Activated effector memory CD4-positive, alpha-beta T cell treated with anti-CD3 and anti-CD28 coated beads, Interleukin-2, amount 50 U/mL, for 16 hours (primary cell): ENCODE data around the gene PALLD.

ENCODE experiments used
- DNase-seq: peaks from one replicate; pipeline ENCODE4 v3.0.0-alpha.2; 2020

Gene PALLD

GRCh38 chr4:168528131-168528949 is 31.5 kb downstream of the PALLD start:
- DNase-seq, result no peak

GRCh38 chr4:168529257-168529656 is 32.4 kb downstream of the PALLD start:
- no peak for DNase-seq

GRCh38 chr4:168531305-168531704 is 34.5 kb downstream of the PALLD start:
- no peak for DNase-seq

GRCh38 chr4:168534535-168534934 is 37.7 kb downstream of the PALLD start:
- DNase-seq, result no peak

- DNase-seq, result no peak
Observed at GRCh38 chr4:168535689-168536088, 38.8 kb downstream of the PALLD start.

- DNase-seq, result no peak
Observed at GRCh38 chr4:168536448-168536847, 39.6 kb downstream of the PALLD start.

- DNase-seq, result no peak
Observed at GRCh38 chr4:168537086-168537485, 40.2 kb downstream of the PALLD start.

GRCh38 chr4:168537571-168537970 is 40.7 kb downstream of the PALLD start:
- DNase-seq, result no peak

- no peak for DNase-seq
Observed at GRCh38 chr4:168538632-168539031, 41.8 kb downstream of the PALLD start.

GRCh38 chr4:168540086-168540485 is 43.2 kb downstream of the PALLD start:
- DNase-seq, result no peak

- no peak for DNase-seq
Observed at GRCh38 chr4:168540503-168541265, 43.8 kb downstream of the PALLD start.

GRCh38 chr4:168541266-168541953 is 44.6 kb downstream of the PALLD start:
- no peak for DNase-seq

- no peak for DNase-seq
Observed at GRCh38 chr4:168549143-168549542, 52.3 kb downstream of the PALLD start.

- DNase-seq, result no peak
Observed at GRCh38 chr4:168550064-168550766, 53.4 kb downstream of the PALLD start.

GRCh38 chr4:168551211-168551610 is 54.4 kb downstream of the PALLD start:
- DNase-seq, result no peak

- DNase-seq, result no peak
Observed at GRCh38 chr4:168551945-168552695, 55.3 kb downstream of the PALLD start.

- DNase-seq, result no peak
Observed at GRCh38 chr4:168553714-168554370, 57.0 kb downstream of the PALLD start.

- DNase-seq, result no peak
Observed at GRCh38 chr4:168555437-168555836, 58.6 kb downstream of the PALLD start.

- no peak for DNase-seq
Observed at GRCh38 chr4:168557658-168558057, 60.8 kb downstream of the PALLD start.

- DNase-seq, result no peak
Observed at GRCh38 chr4:168558599-168558998, 61.7 kb downstream of the PALLD start.
